ENCODE measurements around the gene CDKN1B.

The CDKN1B gene

GRCh38 chr12:12716793-12717585 lies at the start of gene CDKN1B:
TSS of gene CDKN1B (plus strand) at chr12:12717368. CDS start at chr12:12717840, 472 bp downstream.
- DNase-seq (ENCODE audit: low read depth), result peak; percentile 95
- no peak for TF ChIP-seq CTCF (IDR thresholded peaks at IDR 0.05; ENCODE audit: insufficient read depth, low read depth, low read length, missing control alignments)
- peak within 1 kb of the TSS; percentile 55 for H3K4me3 ChIP-seq (ENCODE audit: low read depth, low read length)

- no peak for DNase-seq (ENCODE audit: low read depth)
- TF ChIP-seq CTCF (IDR thresholded peaks at IDR 0.05; ENCODE audit: insufficient read depth, low read depth, low read length, missing control alignments), result no peak
- no peak overlapping the region for H3K4me3 ChIP-seq (ENCODE audit: low read depth, low read length)
Measured at GRCh38 chr12:12668005-12668404, 49.2 kb upstream of the CDKN1B start.

- DNase-seq (ENCODE audit: low read depth), result no peak
- no peak for TF ChIP-seq CTCF (IDR thresholded peaks at IDR 0.05; ENCODE audit: insufficient read depth, low read depth, low read length, missing control alignments)
Measured at GRCh38 chr12:12669020-12669419, 48.1 kb upstream of the CDKN1B start.

GRCh38 chr12:12671850-12672660 lies 45.1 kb upstream of the CDKN1B start:
- H3K4me3 ChIP-seq (ENCODE audit: low read depth, low read length), result no peak overlapping the region
- TF ChIP-seq CTCF (IDR thresholded peaks at IDR 0.05; ENCODE audit: insufficient read depth, low read depth, low read length, missing control alignments), result no peak
- DNase-seq (ENCODE audit: low read depth), result peak; percentile 29

More at GRCh38 chr12:12669020-12669419, 48.1 kb upstream of the CDKN1B start:
- no peak overlapping the region for H3K4me3 ChIP-seq (ENCODE audit: low read depth, low read length)

- TF ChIP-seq CTCF (IDR thresholded peaks at IDR 0.05; ENCODE audit: insufficient read depth, low read depth, low read length, missing control alignments), result no peak
- DNase-seq (ENCODE audit: low read depth), result peak; percentile 92
- no peak overlapping the region for H3K4me3 ChIP-seq (ENCODE audit: low read depth, low read length)
Measured at GRCh38 chr12:12673296-12673695, 43.9 kb upstream of the CDKN1B start.

- no peak for TF ChIP-seq CTCF (IDR thresholded peaks at IDR 0.05; ENCODE audit: insufficient read depth, low read depth, low read length, missing control alignments)
- no peak overlapping the region for H3K4me3 ChIP-seq (ENCODE audit: low read depth, low read length)
- DNase-seq (ENCODE audit: low read depth), result peak; percentile 39
Measured at GRCh38 chr12:12676605-12677004, 40.6 kb upstream of the CDKN1B start.

Measured in GM12865 (cell line).